ENCODE data around the gene KRTAP4-16. TPM values are rescaled to one million over a fixed set of nuclear protein-coding genes. Genes with fewer than 3 reads are reported as not detected.
"Not testable (repeated sequence)": the region's sequence is repeated elsewhere in the genome, so short reads cannot be mapped to it uniquely, and the experiment has no call there.

Gene KRTAP4-16
- total RNA-seq, 4 donors from 2014 or later, result not detected

GRCh38 chr17:41131979-41132378 lies 30.0 kb upstream of the KRTAP4-16 start:
- DNase-seq (ENCODE audit: low spot score in 2 of 2), result no peak
- WGBS, 2 donors, result 75 to 79% methylated on average over 3 of the region's 3 CpGs
- intact Hi-C loops (cut with DNase I; ENCODE audit: low total_unique reads), result no loop called here
- no peak overlapping the region for H3K4me3 ChIP-seq (ENCODE audit: low read depth, poor library complexity, severe bottlenecking)
- TF ChIP-seq POLR2A (IDR thresholded peaks at IDR 0.05) (no peak), CTCF (IDR thresholded peaks at IDR 0.05) (no peak)

GRCh38 chr17:41127371-41127770 lies 25.4 kb upstream of the KRTAP4-16 start:
- H3K4me3 ChIP-seq (ENCODE audit: low read depth, poor library complexity, severe bottlenecking), result no peak overlapping the region
- WGBS, 2 donors, result 46 to 48% methylated on average over 1 of the region's 1 CpG
- intact Hi-C loops (cut with DNase I; ENCODE audit: low total_unique reads), result no loop called here
- no peak for DNase-seq (ENCODE audit: low spot score in 2 of 2)
- TF ChIP-seq POLR2A (IDR thresholded peaks at IDR 0.05), result no peak
- TF ChIP-seq CTCF (IDR thresholded peaks at IDR 0.05), result no peak

- 81 to 84% methylated on average over 3 of the region's 3 CpGs for WGBS, 2 donors
- H3K4me3 ChIP-seq (ENCODE audit: low read depth, poor library complexity, severe bottlenecking), result no peak overlapping the region
- no peak for DNase-seq (ENCODE audit: low spot score in 2 of 2)
- intact Hi-C loops (cut with DNase I; ENCODE audit: low total_unique reads), result no loop called here
- TF ChIP-seq POLR2A (IDR thresholded peaks at IDR 0.05) (no peak), CTCF (IDR thresholded peaks at IDR 0.05) (no peak)
These were observed 24.4 kb upstream of the KRTAP4-16 start for GRCh38 chr17:41126412-41126811.

GRCh38 chr17:41125064-41125463 lies 23.1 kb upstream of the KRTAP4-16 start:
- TF ChIP-seq CTCF (IDR thresholded peaks at IDR 0.05) (no peak), POLR2A (IDR thresholded peaks at IDR 0.05) (no peak)
- H3K4me3 ChIP-seq (ENCODE audit: low read depth, poor library complexity, severe bottlenecking), result no peak overlapping the region
- WGBS, 2 donors, result 91 to 97% methylated on average over 2 of the region's 2 CpGs
- no peak for DNase-seq (ENCODE audit: low spot score in 2 of 2)
- intact Hi-C loops (cut with DNase I; ENCODE audit: low total_unique reads), result no loop called here

GRCh38 chr17:41123991-41124371 lies 22.0 kb upstream of the KRTAP4-16 start, which contains the start of gene KRTAP4-12:
TSS of gene KRTAP4-12 (minus strand) at chr17:41124182. CDS start at chr17:41124122, 60 bp downstream.
- WGBS, 2 donors, result 76 to 91% methylated on average over 3 of the region's 3 CpGs
- H3K4me3 ChIP-seq (ENCODE audit: low read depth, poor library complexity, severe bottlenecking); DNase-seq (ENCODE audit: low spot score in 2 of 2); intact Hi-C loops (cut with DNase I; ENCODE audit: low total_unique reads): not testable (repeated sequence)

- H3K4me3 ChIP-seq (ENCODE audit: low read depth, poor library complexity, severe bottlenecking); DNase-seq (ENCODE audit: low spot score in 2 of 2); intact Hi-C loops (cut with DNase I; ENCODE audit: low total_unique reads): not testable (repeated sequence)
- WGBS, 2 donors, result 90 to 91% methylated on average over 8 to 12 of the region's 12 CpGs
These were observed 21.4 kb upstream of the KRTAP4-16 start for GRCh38 chr17:41123292-41123990.

- no peak for DNase-seq (ENCODE audit: low spot score in 2 of 2)
- TF ChIP-seq CTCF (IDR thresholded peaks at IDR 0.05), result no peak
- no peak for TF ChIP-seq POLR2A (IDR thresholded peaks at IDR 0.05)
- 85 to 93% methylated on average over 2 of the region's 2 CpGs for WGBS, 2 donors
- no peak overlapping the region for H3K4me3 ChIP-seq (ENCODE audit: low read depth, poor library complexity, severe bottlenecking)
- intact Hi-C loops (cut with DNase I; ENCODE audit: low total_unique reads), result no loop called here
These were observed 19.7 kb upstream of the KRTAP4-16 start for GRCh38 chr17:41121742-41122141.

GRCh38 chr17:41119696-41120690 lies 18.0 kb upstream of the KRTAP4-16 start:
- 56 to 64% methylated on average over 11 of the region's 11 CpGs for WGBS, 2 donors
- H3K4me3 ChIP-seq (ENCODE audit: low read depth, poor library complexity, severe bottlenecking); DNase-seq (ENCODE audit: low spot score in 2 of 2); intact Hi-C loops (cut with DNase I; ENCODE audit: low total_unique reads): not testable (repeated sequence)

Measured in lower leg skin (tissue), 4 donors.